ENCODE data around the gene SEMA5B.
A peak's percentile ranks its signal among the peaks of the same experiment; 100 is the strongest.

SEMA5B gene

DNA sequence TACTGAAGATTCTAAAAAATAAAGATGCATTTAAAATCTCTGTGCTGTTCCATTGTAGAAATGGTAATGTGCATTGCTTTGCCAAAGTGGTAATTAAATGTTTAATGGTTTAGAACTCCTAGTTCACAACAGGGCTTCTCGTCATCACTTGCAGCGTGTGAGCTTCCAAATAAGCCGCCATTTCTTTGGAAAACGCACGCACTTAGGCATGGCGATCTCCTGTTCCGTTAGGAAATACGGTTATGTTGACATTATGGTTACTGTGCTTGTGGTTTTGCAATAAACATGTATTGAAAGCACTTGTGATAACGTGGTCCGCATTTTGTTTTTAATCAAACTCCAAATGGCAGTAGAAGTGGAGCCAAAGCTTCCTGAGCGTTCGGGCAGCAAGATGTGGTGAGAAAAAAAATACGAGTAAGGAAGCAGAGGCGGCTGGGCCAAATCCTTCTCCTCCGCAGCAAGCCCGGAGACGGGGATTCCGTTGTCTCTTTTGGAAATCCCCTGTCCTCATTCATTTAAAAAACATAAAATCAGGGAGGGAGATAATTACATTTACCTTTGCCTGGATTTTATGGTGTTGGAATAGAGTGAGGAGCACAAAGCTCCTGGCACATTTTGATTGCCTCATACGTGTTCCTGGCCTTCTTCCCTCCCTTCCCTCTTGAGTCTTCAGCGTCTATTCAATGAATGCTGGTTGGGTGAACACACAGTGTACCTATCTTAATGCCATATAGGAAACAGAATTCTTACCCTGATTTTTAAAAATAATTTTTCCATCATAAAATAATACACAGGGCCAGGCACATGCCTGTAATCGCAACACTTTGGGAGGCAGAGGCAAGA, 135.2 kb downstream of the SEMA5B start:
- no peak for DNase-seq (ENCODE audit: low read depth, low spot score)
- no peak overlapping the region for H3K4me3 ChIP-seq
- TF ChIP-seq EZH2 (IDR thresholded peaks at IDR 0.05) (no peak), FOXP2 (optimal IDR thresholded peaks at IDR 0.05; ENCODE audit: control extremely low read depth, extremely low read length, insufficient read depth) (peak; percentile 56), POLR2AphosphoS5 (IDR thresholded peaks at IDR 0.05; ENCODE audit: borderline replicate concordance, low read depth, low read length) (0 out of 2 replicates have a peak, but pooled peaks have one; percentile 14)
- no peak overlapping the region for H3K9ac ChIP-seq (ENCODE audit: insufficient read length)
- no peak overlapping the region for H3K27ac ChIP-seq
- H3K36me3 ChIP-seq (ENCODE audit: insufficient read depth, low read length): no peaks in the 10 kb centered on the region
- H3K9me3 ChIP-seq (ENCODE audit: low read depth, low read length): no peaks in the 10 kb centered on the region

DNA sequence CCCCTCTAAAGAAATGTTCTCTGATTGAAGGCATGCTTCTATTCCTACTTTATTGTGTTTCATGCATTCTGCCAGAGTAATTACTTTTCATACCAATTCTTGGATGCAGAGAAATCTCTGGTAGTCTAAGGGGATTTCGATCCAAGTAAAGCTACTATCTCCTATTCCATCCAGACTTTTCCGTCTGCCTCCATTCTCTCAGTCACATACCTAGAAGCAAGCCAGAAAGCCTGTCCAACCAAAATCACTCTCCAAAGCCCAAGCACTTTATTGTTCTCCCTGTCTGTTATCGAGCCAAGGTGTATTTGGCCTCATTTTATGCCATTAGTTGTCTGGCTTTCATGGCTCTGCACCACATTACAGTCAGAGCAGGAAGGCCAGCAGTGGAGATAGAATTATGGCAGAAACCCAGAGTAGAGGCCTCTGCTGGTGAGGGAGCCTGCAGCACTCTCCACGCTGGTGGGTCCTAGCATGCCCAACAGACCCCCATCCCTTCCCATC, 136.8 kb downstream of the SEMA5B start:
- Histone ChIP-seq H3K36me3 (ENCODE audit: insufficient read depth, low read length) (no peaks in the 10 kb centered on the region), H3K9ac (ENCODE audit: insufficient read length) (no peak overlapping the region), H3K4me3 (no peak overlapping the region), H3K27ac (no peak overlapping the region), H3K9me3 (ENCODE audit: low read depth, low read length) (no peaks in the 10 kb centered on the region)
- no peak for DNase-seq (ENCODE audit: low read depth, low spot score)
- TF ChIP-seq EZH2 (IDR thresholded peaks at IDR 0.05) (no peak), FOXP2 (optimal IDR thresholded peaks at IDR 0.05; ENCODE audit: control extremely low read depth, extremely low read length, insufficient read depth) (no peak), POLR2AphosphoS5 (IDR thresholded peaks at IDR 0.05; ENCODE audit: borderline replicate concordance, low read depth, low read length) (no peak)

DNA sequence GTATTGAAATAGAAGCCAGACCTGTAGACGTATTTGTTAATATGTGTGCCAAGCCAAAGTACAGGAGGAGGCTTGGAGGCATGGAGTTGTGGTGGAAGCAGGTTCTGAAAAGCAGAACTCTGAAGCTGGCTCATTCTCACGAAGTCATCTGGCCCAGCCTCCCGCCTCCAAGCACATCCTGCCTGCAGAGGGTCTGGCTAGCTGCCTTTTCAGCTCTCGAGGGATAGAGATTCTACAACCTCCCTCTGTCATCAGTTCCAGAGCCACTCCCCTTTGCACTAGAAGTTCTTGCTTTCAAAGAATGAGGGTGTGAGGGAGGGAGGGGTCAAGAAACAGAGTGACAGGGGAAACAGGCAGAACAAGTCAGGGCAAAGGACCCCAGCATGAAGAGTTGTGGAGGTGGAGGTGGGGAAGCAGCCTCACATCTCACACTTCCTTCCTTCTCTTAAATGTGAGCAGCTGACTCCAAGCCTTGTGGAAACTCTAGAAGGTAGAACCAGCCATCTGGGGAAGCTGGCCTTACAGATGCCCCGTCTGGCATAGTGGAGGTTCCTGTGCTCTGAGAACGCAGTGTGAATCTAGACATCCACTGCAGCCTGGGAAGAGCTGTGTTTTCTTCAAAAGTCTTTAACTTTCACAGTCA, 137.4 kb downstream of the SEMA5B start:
- TF ChIP-seq POLR2AphosphoS5 (IDR thresholded peaks at IDR 0.05; ENCODE audit: borderline replicate concordance, low read depth, low read length): no peak
- TF ChIP-seq FOXP2 (optimal IDR thresholded peaks at IDR 0.05; ENCODE audit: control extremely low read depth, extremely low read length, insufficient read depth): no peak
- TF ChIP-seq EZH2 (IDR thresholded peaks at IDR 0.05): no peak
- H3K9ac ChIP-seq (ENCODE audit: insufficient read length): no peak overlapping the region
- H3K9me3 ChIP-seq (ENCODE audit: low read depth, low read length): no peaks in the 10 kb centered on the region
- H3K36me3 ChIP-seq (ENCODE audit: insufficient read depth, low read length): no peaks in the 10 kb centered on the region
- H3K4me3 ChIP-seq: no peak overlapping the region
- no peak for DNase-seq (ENCODE audit: low read depth, low spot score)
- no peak overlapping the region for H3K27ac ChIP-seq

DNA sequence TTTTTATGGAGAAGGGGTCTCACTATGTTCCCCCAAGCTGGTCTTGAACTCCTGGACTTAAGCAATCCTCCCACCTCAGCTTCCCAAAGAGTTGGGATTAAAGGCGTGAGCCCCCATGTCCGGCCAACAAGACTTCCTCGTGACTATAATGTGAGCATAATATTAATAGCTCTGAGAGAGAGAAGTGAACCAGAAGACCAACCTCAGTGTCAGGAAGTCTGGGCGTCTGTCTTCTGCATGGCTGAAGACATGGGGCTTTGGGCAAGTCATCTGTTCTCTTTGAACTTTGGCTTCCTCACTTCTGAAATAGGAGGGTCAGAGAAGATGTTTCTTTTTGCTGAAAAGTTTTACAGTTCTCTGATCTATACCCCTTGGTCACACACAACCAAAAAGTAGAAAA, 140.6 kb downstream of the SEMA5B start:
- Histone ChIP-seq H3K27ac (no peak overlapping the region), H3K36me3 (ENCODE audit: insufficient read depth, low read length) (no peaks in the 10 kb centered on the region), H3K4me3 (no peak overlapping the region), H3K9me3 (ENCODE audit: low read depth, low read length) (no peaks in the 10 kb centered on the region), H3K9ac (ENCODE audit: insufficient read length) (no peak overlapping the region)
- no peak for DNase-seq (ENCODE audit: low read depth, low spot score)
- TF ChIP-seq POLR2AphosphoS5 (IDR thresholded peaks at IDR 0.05; ENCODE audit: borderline replicate concordance, low read depth, low read length) (no peak), EZH2 (IDR thresholded peaks at IDR 0.05) (no peak), FOXP2 (optimal IDR thresholded peaks at IDR 0.05; ENCODE audit: control extremely low read depth, extremely low read length, insufficient read depth) (no peak)

DNA sequence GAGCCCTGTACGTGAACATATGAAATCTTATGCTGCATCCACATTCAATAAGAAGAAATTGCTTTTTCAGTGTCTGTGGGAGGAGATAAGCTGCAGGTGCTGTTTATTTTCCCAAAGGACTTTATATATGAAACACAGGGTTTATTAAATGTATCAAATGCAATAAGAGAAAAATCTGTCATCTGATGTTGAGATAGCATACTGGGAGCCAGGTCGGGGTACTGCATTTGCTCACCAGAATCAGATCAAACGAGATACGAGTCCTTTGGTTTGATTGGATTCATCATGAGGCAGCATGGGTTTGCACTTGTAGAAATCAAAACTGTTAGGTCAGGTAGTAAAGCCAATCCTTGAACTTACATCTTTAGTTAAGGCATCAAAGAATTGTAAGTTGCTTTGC, 141.3 kb downstream of the SEMA5B start:
- Histone ChIP-seq H3K27ac (no peak overlapping the region), H3K4me3 (no peak overlapping the region), H3K9me3 (ENCODE audit: low read depth, low read length) (no peaks in the 10 kb centered on the region), H3K9ac (ENCODE audit: insufficient read length) (no peak overlapping the region), H3K36me3 (ENCODE audit: insufficient read depth, low read length) (peaks cover 4% of the 10 kb centered on the region; the same call in 1 of the 2 replicates)
- no peak for TF ChIP-seq POLR2AphosphoS5 (IDR thresholded peaks at IDR 0.05; ENCODE audit: borderline replicate concordance, low read depth, low read length)
- TF ChIP-seq EZH2 (IDR thresholded peaks at IDR 0.05): no peak
- no peak for DNase-seq (ENCODE audit: low read depth, low spot score)

DNA sequence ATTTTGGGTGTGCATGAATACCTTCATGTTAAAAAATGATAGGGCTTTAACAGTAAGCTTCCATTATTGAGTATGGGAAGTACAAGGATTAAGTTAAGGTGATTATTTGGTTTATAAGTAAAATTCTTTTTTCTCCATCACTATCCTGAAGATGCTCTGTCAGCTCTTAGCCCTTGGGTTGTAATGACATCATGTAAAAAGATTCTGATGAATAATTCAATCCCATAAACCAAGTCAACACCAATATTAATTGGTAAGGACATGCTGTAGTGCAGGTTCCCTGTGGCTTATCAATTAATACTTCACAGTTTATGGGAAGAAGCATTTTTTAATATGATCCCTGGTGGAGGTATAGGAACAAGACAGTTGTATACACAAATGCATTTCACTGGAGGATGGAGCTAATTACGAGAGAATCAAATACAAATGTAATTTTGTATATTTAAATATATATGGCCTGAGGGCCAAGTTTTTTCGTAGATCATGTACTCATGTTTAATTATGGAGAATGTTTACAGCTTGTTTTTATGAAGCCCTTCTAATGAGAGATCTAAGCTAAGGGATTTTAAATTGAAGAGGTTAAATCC, 145.1 kb downstream of the SEMA5B start:
- H3K27ac ChIP-seq: no peak overlapping the region
- H3K9ac ChIP-seq (ENCODE audit: insufficient read length): no peak overlapping the region
- no peak overlapping the region for H3K4me3 ChIP-seq
- TF ChIP-seq FOXP2 (optimal IDR thresholded peaks at IDR 0.05; ENCODE audit: control extremely low read depth, extremely low read length, insufficient read depth) (no peak), EZH2 (IDR thresholded peaks at IDR 0.05) (no peak), POLR2AphosphoS5 (IDR thresholded peaks at IDR 0.05; ENCODE audit: borderline replicate concordance, low read depth, low read length) (no peak)
- no peak for DNase-seq (ENCODE audit: low read depth, low spot score)
- H3K9me3 ChIP-seq (ENCODE audit: low read depth, low read length): no peaks in the 10 kb centered on the region
- peaks cover 10% of the 10 kb centered on the region; the same call in 1 of the 2 replicates for H3K36me3 ChIP-seq (ENCODE audit: insufficient read depth, low read length)

DNA sequence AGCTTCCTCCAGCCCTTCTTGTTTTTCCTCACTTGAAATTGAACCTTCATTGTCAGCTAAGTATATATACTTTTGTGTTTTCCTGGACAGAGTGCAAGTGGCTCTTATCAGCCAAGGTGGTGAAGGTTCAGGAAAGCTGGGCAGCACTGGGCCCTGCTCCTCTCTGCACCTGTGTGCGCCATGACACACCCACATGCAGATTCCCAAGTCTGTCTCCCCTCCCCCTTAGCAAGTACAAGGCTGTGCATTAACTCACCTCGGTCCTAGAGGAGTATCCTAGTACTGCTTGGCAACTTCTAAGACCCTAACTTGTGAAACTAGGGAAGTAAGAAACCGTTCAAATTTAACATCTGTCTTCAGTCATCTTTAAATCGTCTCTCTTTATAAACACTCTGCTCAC, 146.9 kb downstream of the SEMA5B start:
- Histone ChIP-seq H3K27ac (no peak overlapping the region), H3K9me3 (ENCODE audit: low read depth, low read length) (no peaks in the 10 kb centered on the region), H3K4me3 (no peak overlapping the region), H3K36me3 (ENCODE audit: insufficient read depth, low read length) (peaks cover 10% of the 10 kb centered on the region), H3K9ac (ENCODE audit: insufficient read length) (no peak overlapping the region)
- no peak for TF ChIP-seq POLR2AphosphoS5 (IDR thresholded peaks at IDR 0.05; ENCODE audit: borderline replicate concordance, low read depth, low read length)
- no peak for TF ChIP-seq EZH2 (IDR thresholded peaks at IDR 0.05)
- no peak for DNase-seq (ENCODE audit: low read depth, low spot score)

DNA sequence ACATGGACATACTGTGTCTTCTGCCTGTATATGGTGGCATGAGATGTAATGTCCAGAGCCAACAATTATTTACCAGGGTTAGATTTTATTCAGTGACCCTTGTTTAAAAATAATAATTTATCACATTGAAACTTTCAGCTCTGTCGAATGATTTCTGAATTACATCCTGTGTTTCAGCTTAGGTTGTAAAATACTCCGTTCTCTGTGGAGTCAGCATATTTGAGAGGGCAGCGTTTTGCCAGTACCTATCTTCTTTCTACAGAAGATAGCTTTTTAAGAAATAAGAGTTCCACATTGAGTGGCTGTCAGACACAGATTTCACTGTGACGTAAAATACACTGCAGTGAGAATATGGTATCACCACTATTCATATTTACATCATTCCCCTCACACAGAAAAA, 147.4 kb downstream of the SEMA5B start:
- Histone ChIP-seq H3K36me3 (ENCODE audit: insufficient read depth, low read length) (peaks cover 10% of the 10 kb centered on the region), H3K27ac (no peak overlapping the region)
- TF ChIP-seq POLR2AphosphoS5 (IDR thresholded peaks at IDR 0.05; ENCODE audit: borderline replicate concordance, low read depth, low read length) (no peak), FOXP2 (optimal IDR thresholded peaks at IDR 0.05; ENCODE audit: control extremely low read depth, extremely low read length, insufficient read depth) (no peak), EZH2 (IDR thresholded peaks at IDR 0.05) (no peak)

More for the DNA sequence above, 147.4 kb downstream of the SEMA5B start:
- H3K9ac ChIP-seq (ENCODE audit: insufficient read length): no peak overlapping the region
- H3K4me3 ChIP-seq: no peak overlapping the region
- no peak for DNase-seq (ENCODE audit: low read depth, low spot score)
- H3K9me3 ChIP-seq (ENCODE audit: low read depth, low read length): no peaks in the 10 kb centered on the region

Measured in SK-N-MC (cell line).